Nephron (organoid): Measurements from ENCODE around the gene PDZD4.

Experiments used
- H3K27ac Mint-ChIP-seq, 3 experiments: 2 replicates each; pipeline ENCODE4 v1.8.0; 2020; ENCODE audit warnings: mixed read lengths in 3 of 3, mild to moderate bottlenecking in 2 of 3, moderate library complexity in 1 of 3
- H3K27me3 Mint-ChIP-seq: 2 replicates; pipeline ENCODE4 v1.8.0; 2021; ENCODE audit warnings: low read depth, mild to moderate bottlenecking, moderate library complexity, mixed read lengths
- H3K36me3 Mint-ChIP-seq: 2 replicates; pipeline ENCODE4 v1.8.0; 2020; ENCODE audit warnings: low read depth, mixed read lengths
- H3K4me1 Mint-ChIP-seq: 2 replicates; pipeline ENCODE4 v1.8.0; 2020; ENCODE audit warnings: mixed read lengths
- H3K4me3 Mint-ChIP-seq, 3 experiments: 2 replicates each; pipeline ENCODE4 v1.8.0; 2020; ENCODE audit warnings: mild to moderate bottlenecking in 3 of 3, mixed read lengths in 3 of 3, moderate library complexity in 2 of 3
- H3K9me3 Mint-ChIP-seq: 2 replicates; pipeline ENCODE4 v1.8.0; 2020; ENCODE audit warnings: mixed read lengths
- TF ChIP-seq, protein P1 (sequence below), 3 experiments: fragments of 200-600 bp; sonication (generic); IDR thresholded peaks; one replicate each; pipeline ENCODE4 v1.5.0; 2021; ENCODE audit warnings: antibody characterized with exemption in 3 of 3; ENCODE audit not compliant: unreplicated experiment in 3 of 3

The PDZD4 gene

DNA sequence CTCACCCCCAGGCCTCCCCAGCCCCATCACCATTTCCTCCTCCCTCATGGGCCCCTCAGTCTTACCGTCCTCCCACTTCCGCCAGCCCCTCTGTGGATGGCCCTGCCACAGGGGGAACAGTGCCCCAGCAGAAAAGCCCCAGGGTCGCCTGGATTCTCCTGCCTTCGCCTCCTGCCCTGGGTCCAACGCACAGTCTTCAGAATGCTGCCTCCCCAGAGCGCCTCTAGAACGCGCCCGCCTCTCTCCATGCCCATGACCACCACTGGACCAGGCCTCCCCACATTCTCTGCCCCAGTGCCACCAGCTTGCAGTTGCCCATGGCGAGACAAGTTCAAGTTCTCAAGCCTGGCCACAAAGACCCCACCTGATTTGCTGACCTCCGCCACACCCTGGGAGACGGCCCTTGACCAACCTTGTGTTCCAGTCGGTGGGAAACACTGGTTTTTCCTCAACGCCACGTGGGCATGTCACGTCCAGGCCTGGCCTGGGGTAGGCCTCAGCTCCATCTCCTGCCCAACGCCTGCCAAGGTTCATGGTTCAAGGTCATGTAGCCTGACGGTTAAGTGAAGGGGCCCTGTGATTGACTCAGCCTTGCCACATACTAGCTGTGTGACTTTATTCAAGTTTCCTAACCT, 66.9 kb downstream of the PDZD4 start:
- peaks cover 8% of the 10 kb centered on the region for H3K9me3 Mint-ChIP-seq
- peaks cover 5% of the 10 kb centered on the region for H3K4me1 Mint-ChIP-seq
- TF ChIP-seq, protein P1, sequence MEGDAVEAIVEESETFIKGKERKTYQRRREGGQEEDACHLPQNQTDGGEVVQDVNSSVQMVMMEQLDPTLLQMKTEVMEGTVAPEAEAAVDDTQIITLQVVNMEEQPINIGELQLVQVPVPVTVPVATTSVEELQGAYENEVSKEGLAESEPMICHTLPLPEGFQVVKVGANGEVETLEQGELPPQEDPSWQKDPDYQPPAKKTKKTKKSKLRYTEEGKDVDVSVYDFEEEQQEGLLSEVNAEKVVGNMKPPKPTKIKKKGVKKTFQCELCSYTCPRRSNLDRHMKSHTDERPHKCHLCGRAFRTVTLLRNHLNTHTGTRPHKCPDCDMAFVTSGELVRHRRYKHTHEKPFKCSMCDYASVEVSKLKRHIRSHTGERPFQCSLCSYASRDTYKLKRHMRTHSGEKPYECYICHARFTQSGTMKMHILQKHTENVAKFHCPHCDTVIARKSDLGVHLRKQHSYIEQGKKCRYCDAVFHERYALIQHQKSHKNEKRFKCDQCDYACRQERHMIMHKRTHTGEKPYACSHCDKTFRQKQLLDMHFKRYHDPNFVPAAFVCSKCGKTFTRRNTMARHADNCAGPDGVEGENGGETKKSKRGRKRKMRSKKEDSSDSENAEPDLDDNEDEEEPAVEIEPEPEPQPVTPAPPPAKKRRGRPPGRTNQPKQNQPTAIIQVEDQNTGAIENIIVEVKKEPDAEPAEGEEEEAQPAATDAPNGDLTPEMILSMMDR (IDR thresholded peaks at IDR 0.05; ENCODE audit: unreplicated experiment in 3 of 3) = no peak
- no peak overlapping the region for H3K27ac Mint-ChIP-seq
- no peak overlapping the region for H3K4me3 Mint-ChIP-seq
- no peaks in the 10 kb centered on the region for H3K36me3 Mint-ChIP-seq
- H3K27me3 Mint-ChIP-seq = peaks cover 4% of the 10 kb centered on the region

DNA sequence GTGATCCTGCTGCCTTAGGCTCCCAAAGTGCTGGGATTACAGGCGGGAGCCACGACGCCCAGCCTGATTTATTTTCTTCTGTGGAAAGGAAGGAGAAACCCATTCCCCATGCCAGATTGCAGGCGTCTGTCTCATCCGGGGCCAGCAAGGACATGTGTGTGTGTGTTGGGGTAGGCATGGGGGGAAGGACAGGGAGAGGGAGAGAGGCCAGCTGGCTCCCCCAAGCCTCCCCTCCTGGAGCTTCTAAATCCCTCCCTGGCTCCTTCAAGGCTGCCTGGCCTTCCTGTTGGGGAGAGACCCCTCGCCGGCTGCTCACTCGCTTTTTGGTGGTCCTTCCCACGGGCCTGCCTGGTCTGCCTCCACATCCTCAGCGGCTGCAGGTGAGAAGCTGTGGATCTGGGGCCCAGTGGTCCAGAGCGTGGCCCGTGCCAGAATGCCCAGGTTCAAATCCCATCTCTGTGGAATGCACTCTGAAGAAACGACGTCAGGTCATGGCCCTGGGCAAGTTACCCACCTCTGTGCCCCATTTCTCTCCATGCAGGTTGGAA, 67.6 kb downstream of the PDZD4 start:
- TF ChIP-seq, protein P1 (IDR thresholded peaks at IDR 0.05; ENCODE audit: unreplicated experiment in 3 of 3) = no peak
- Mint-ChIP-seq H3K27me3 (peaks cover 4% of the 10 kb centered on the region), H3K4me1 (peaks cover 5% of the 10 kb centered on the region), H3K27ac (no peak overlapping the region), H3K4me3 (no peak overlapping the region), H3K36me3 (no peaks in the 10 kb centered on the region), H3K9me3 (peaks cover 10% of the 10 kb centered on the region)

DNA sequence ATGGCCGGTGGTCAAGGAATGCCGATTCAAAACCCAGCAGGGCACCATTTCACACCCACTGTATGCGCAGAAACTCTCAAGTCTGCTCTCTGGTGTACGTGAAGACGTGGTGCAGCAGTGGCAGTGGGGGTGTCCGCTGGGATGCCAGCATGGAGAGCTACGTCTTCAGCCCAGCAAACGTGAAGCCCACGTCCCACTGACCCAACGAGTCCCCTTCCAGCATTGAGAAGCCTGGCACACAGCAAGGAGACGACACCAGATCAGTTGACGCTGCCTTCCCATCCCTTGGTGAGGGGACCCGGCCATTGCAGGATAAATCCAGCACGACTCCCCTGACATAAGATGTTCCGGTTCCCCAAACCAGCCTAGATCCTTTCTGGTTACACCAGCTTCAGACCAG, 68.5 kb downstream of the PDZD4 start:
- Mint-ChIP-seq H3K36me3 (no peaks in the 10 kb centered on the region), H3K4me3 (no peak overlapping the region), H3K27me3 (peaks cover 4% of the 10 kb centered on the region), H3K9me3 (peaks cover 17% of the 10 kb centered on the region), H3K4me1 (peaks cover 5% of the 10 kb centered on the region), H3K27ac (no peak overlapping the region)
- TF ChIP-seq, protein P1 (IDR thresholded peaks at IDR 0.05; ENCODE audit: unreplicated experiment in 3 of 3) = no peak

DNA sequence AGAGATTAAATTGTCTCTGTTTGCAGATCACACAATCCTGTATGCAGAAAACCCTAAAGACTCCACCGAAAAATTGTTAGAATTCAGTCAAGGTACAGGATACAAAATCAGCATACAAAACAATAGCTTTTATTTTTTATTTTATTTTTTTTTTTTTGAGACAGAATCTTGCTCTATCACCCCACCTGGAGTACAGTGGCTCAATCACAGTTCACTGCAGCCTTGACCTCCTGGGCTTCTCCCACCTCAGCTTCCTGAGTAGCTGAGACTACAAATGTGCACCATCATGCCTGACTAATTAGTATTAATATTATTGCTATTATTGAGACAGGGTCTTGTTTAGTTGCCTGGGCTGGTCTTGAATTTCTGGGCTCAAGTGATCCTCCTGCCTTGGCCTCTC, 75.2 kb downstream of the PDZD4 start:
- no peak overlapping the region for H3K27ac Mint-ChIP-seq

More for the DNA sequence above, 75.2 kb downstream of the PDZD4 start:
- Mint-ChIP-seq H3K36me3 (no peaks in the 10 kb centered on the region), H3K4me3 (no peak overlapping the region), H3K27me3 (peaks cover 4% of the 10 kb centered on the region), H3K4me1 (no peaks in the 10 kb centered on the region), H3K9me3 (peaks cover 28% of the 10 kb centered on the region)
- TF ChIP-seq, protein P1 (IDR thresholded peaks at IDR 0.05; ENCODE audit: unreplicated experiment in 3 of 3) = no peak
